Breast epithelium (tissue), 3 donors: ENCODE measurements around the gene SERPINA1.

ENCODE experiments used
- CTCF ChIP-seq, 3 donors: fragments of 450-650 bp; IDR thresholded peaks; one replicate each; pipeline ENCODE4 v1.5.1; 2016 to 2017; ENCODE audit warnings: antibody characterized with exemption in 3 of 3, mild to moderate bottlenecking in 3 of 3, moderate library complexity in 3 of 3
- POLR2A ChIP-seq: fragments of 450-650 bp; IDR thresholded peaks from one replicate; pipeline ENCODE4 v1.6.1; 2016; ENCODE audit warnings: antibody characterized with exemption, mild to moderate bottlenecking, moderate library complexity
- POLR2AphosphoS5 ChIP-seq, 3 donors: sonication (generic); formaldehyde crosslinking; IDR thresholded peaks; one replicate each; pipeline ENCODE4 v1.6.1; 2017; ENCODE audit warnings: antibody characterized with exemption in 3 of 3

GRCh38 chr14:94398182-94398479 lies 9.7 kb upstream of the SERPINA1 start:
- TF ChIP-seq CTCF (IDR thresholded peaks at IDR 0.05) (no peak), POLR2A (no peak), POLR2AphosphoS5 (IDR thresholded peaks at IDR 0.05) (no peak)
